Uterus (tissue), 2 donors: ENCODE data around the gene MFAP4.

Source experiments
- CTCF ChIP-seq, 4 experiments: fragments of 200-600 bp in 2 of 4; fragments of 450-650 bp in 2 of 4; sonication (generic) in 2 of 4; IDR thresholded peaks; one replicate each; pipeline ENCODE4 v1.5.1; 2016 to 2019; ENCODE audit warnings: antibody characterized with exemption in 4 of 4, mild to moderate bottlenecking in 2 of 4, moderate library complexity in 1 of 4
- POLR2A ChIP-seq, 2 donors: fragments of 450-650 bp; IDR thresholded peaks; one replicate each; pipeline ENCODE4 v1.6.1; 2016; ENCODE audit warnings: antibody characterized with exemption in 2 of 2, mild to moderate bottlenecking in 1 of 2, moderate library complexity in 1 of 2

- TF ChIP-seq POLR2A (IDR thresholded peaks at IDR 0.05) (no peak), CTCF (IDR thresholded peaks at IDR 0.05) (no peak)
These were observed 15.2 kb upstream of the MFAP4 start for GRCh38 chr17:19402171-19402570.
